Measurements from ENCODE around the gene GPR65. TPM values are rescaled to one million over a fixed set of nuclear protein-coding genes. Genes with fewer than 3 reads are reported as not detected.

GPR65 gene, protein sequence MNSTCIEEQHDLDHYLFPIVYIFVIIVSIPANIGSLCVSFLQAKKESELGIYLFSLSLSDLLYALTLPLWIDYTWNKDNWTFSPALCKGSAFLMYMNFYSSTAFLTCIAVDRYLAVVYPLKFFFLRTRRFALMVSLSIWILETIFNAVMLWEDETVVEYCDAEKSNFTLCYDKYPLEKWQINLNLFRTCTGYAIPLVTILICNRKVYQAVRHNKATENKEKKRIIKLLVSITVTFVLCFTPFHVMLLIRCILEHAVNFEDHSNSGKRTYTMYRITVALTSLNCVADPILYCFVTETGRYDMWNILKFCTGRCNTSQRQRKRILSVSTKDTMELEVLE
- total RNA-seq, result 13.4 TPM
- long read RNA-seq, full-length matches to known transcripts, result 21 of 25 reads
- long read RNA-seq, partial matches to known transcripts, result 0 of 25 reads
- long read RNA-seq, other reads (novel, unspliced or antisense), result 4 of 25 reads

DNA sequence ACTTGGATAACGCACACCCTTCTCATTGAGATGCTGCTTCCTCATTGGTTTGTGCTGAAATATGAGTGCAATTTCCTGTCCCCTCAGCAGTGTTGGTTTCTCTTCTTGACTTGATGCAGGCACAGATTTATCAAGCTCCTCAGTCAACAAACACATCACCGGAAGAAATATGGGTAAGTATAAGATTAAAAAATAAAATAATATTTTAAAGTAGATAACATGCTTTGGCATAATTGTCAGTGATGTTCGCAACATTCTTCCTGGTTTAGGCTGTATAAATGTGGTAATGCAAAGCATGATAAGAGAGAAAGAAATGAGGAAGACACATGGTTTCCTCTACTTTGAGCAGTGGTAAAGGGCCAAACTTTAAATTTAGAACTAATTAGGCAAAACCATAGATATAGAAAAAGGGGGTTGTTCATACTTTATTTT, at the start of gene GPR65:
Gene GPR65, plus strand, starts transcription at position 86 of the 432 bp plus-strand sequence. CDS start 5,713 bp downstream, outside the sequence.
- TF ChIP-seq, protein P1, sequence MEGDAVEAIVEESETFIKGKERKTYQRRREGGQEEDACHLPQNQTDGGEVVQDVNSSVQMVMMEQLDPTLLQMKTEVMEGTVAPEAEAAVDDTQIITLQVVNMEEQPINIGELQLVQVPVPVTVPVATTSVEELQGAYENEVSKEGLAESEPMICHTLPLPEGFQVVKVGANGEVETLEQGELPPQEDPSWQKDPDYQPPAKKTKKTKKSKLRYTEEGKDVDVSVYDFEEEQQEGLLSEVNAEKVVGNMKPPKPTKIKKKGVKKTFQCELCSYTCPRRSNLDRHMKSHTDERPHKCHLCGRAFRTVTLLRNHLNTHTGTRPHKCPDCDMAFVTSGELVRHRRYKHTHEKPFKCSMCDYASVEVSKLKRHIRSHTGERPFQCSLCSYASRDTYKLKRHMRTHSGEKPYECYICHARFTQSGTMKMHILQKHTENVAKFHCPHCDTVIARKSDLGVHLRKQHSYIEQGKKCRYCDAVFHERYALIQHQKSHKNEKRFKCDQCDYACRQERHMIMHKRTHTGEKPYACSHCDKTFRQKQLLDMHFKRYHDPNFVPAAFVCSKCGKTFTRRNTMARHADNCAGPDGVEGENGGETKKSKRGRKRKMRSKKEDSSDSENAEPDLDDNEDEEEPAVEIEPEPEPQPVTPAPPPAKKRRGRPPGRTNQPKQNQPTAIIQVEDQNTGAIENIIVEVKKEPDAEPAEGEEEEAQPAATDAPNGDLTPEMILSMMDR (IDR thresholded peaks at IDR 0.05), result no peak
- intact Hi-C loops (cut with DNase I), result no loop called here
- ATAC-seq (peak; percentile 66 to 80), DNase-seq (no peak)
- Histone ChIP-seq H3K36me3 (no peaks in the 10 kb centered on the region), H3K4me3 (peak within 1 kb of the TSS; percentile 37), H3K27me3 (ENCODE audit: low read depth) (no peaks in the 10 kb centered on the region), H3K4me1 (no peaks in the 10 kb centered on the region), H3K27ac (peak within 1 kb of the TSS; percentile 67), H3K9me3 (no peaks in the 10 kb centered on the region)

DNA sequence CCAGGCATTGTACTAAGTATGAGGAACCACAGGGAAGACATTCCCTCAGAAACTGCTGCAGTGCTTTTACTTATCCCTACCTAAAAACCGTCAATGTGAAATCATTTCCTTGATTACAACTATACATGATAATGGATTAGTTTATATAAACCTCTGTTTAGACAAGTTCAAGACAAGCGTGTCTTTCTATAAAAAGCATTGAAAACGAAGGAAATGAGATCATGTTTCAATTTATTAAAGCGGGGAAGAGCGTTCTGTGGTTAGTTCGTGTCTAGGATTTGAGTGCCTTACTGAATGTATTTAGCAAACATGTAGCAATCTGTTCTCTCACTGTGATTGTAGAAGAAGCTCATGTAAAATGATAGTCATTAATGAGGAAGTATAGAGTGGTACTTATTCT, 49.4 kb upstream of the GPR65 start:
- H3K27me3 ChIP-seq (ENCODE audit: low read depth), result no peaks in the 10 kb centered on the region
- H3K9me3 ChIP-seq, result no peaks in the 10 kb centered on the region
- ATAC-seq, result no peak
- intact Hi-C loops (cut with DNase I), result no loop called here
- no peak overlapping the region for H3K4me3 ChIP-seq
- no peak overlapping the region for H3K27ac ChIP-seq
- TF ChIP-seq, protein P1 (IDR thresholded peaks at IDR 0.05), result no peak
- no peak for DNase-seq
- peaks cover 25% of the 10 kb centered on the region for H3K36me3 ChIP-seq
- H3K4me1 ChIP-seq, result no peaks in the 10 kb centered on the region

DNA sequence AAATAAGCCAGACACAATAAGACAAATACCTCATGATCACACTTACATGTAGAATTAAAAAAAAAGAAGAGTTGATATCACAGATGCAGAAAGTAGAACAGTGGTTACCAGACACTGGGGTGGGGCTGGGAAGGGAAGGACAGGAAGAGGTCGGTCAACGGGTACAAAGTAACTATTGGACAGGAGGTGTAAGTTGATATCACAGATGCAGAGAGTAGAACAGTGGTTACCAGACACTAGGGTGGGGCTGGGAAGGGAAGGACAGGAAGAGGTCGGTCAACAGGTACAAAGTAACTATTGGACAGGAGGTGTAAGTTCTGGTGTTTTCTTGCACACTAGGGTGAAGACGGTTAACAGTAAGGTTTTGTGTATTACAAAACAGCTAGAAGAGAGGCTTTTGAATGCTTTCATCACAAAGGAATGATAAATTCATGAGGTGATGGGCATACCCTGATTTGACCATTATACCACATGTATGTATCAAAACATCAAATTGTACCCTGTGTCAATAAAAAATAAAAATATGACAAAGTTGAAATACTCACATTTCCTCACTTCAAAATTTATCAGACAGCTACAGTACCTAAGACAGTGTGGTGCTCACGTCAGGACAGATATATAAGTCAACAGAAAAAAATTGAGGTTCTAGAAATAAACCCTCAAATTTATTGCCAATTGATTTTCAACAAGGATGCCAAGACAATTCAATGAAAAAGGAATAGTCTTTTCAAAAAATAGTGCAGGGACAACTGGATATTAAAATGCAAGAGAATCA, 44.7 kb upstream of the GPR65 start:
- H3K9me3 ChIP-seq, result no peaks in the 10 kb centered on the region
- H3K36me3 ChIP-seq, result peaks cover 42% of the 10 kb centered on the region
- H3K4me3 ChIP-seq, result no peak overlapping the region
- no peak overlapping the region for H3K27ac ChIP-seq
- ATAC-seq (peak; percentile 47 to 48), DNase-seq (no peak)
- no peaks in the 10 kb centered on the region for H3K27me3 ChIP-seq (ENCODE audit: low read depth)
- intact Hi-C loops (cut with DNase I), result no loop called here
- TF ChIP-seq, protein P1 (IDR thresholded peaks at IDR 0.05), result no peak
- H3K4me1 ChIP-seq, result no peaks in the 10 kb centered on the region

DNA sequence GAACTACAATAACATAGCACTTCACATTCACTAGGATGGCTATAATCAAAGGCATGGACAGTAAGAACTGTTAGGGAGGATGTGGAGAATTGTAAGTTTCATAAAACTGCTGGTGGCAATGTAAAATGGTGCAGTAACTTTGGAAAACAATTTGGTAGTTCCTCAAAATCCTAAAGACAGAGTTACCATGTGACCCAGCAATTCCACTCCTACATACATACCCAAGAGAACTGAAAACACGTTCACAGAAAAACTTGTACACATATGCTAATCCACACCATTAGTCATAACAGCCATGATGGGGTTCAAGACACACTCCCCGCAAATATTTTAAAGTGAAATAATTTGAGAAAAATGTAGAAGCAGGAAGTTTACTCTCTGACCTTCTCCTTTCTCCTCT, 43.7 kb upstream of the GPR65 start:
- DNase-seq (no peak), ATAC-seq (no peak)
- TF ChIP-seq, protein P1 (IDR thresholded peaks at IDR 0.05), result no peak
- H3K27ac ChIP-seq, result no peak overlapping the region
- H3K4me1 ChIP-seq, result no peaks in the 10 kb centered on the region
- no peaks in the 10 kb centered on the region for H3K27me3 ChIP-seq (ENCODE audit: low read depth)
- no peaks in the 10 kb centered on the region for H3K9me3 ChIP-seq
- H3K4me3 ChIP-seq, result no peak overlapping the region
- H3K36me3 ChIP-seq, result peaks cover 38% of the 10 kb centered on the region
- intact Hi-C loops (cut with DNase I), result no loop called here

DNA sequence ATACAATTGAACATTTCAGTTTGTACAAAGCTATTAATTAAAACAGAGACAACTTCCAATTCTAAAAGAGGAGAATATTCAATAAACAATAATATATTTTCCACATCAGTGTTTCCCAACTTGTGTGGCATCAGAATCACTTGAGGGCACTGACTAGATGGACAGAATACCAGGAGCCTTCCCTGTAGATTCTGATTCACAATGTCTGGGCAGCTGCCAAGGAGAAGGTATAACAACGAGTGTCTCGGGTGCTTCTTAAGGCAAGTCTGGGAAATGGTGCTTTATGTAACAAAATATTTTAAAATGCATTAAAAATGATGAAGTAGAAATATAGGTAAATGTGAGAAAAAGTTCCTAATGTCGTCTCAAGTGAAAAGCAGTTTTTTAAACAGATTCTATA, 38.1 kb upstream of the GPR65 start:
- TF ChIP-seq, protein P1 (IDR thresholded peaks at IDR 0.05), result no peak
- no peak for ATAC-seq
- Histone ChIP-seq H3K9me3 (no peaks in the 10 kb centered on the region), H3K27me3 (ENCODE audit: low read depth) (no peaks in the 10 kb centered on the region), H3K4me3 (no peak overlapping the region), H3K36me3 (peaks cover 53% of the 10 kb centered on the region), H3K27ac (no peak overlapping the region), H3K4me1 (no peaks in the 10 kb centered on the region)
- intact Hi-C loops (cut with DNase I), result no loop called here
- no peak for DNase-seq
